Measurements from ENCODE around the gene EPB41L4A.

The EPB41L4A gene

DNA sequence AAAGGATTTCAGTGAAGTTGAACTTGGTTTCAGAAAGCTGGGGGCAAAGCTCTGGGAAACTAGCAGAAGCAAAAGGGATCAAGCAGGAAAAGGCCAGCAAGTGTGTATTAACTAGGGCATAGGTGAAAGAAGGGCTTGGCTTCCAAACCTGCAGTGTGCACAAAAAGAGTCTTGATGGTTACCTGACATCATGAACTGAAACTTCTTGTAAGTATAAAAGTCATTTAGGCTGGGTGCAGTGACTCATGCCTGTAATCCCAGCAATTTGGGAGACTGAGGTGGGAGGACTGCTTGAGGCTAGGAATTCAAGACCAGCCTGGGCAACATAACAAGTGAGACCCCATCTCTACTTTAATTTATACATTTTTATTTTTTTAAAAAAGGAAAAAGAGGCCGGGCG lies 216.4 kb downstream of the EPB41L4A start:
- DNase-seq, result no peak

DNA sequence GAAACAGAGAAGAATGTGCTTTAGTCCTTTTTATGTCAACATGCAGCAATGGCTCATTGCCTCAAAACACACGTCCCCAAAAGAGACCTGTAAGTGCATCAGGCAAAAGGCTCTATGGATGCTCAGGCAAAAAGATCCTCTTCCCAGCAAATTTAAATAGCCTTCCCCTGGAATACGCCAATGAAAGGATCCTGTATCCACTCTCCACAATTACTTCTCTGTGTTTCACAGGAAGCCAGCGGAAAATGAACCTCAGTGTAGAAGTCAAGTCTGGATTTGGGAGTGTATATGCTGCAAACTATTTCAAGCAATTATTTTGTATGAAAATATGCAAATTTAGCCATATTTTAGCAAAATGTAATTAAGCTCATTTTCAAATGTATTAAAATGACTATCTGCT lies 217.9 kb downstream of the EPB41L4A start:
- no peak for DNase-seq

DNA sequence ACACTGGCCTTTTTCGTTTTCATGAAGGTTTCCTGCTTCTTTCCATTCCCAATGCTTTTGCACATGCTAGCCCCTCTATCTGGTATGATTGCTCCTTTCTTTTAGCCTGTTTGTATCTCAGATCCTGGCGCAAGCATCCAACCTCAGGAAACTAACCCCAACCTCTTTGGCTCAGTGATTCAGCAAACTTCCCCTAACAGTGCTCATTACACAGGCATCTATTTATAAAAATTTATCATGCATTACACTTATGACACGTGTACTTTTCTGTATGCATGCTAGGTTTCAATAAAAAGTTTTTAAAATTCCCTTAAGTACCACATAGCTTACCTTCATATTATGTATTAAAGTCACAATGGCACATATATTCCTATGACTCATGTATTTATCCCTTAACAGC lies 218.9 kb downstream of the EPB41L4A start:
- DNase-seq, result peak; percentile 23 to 66

DNA sequence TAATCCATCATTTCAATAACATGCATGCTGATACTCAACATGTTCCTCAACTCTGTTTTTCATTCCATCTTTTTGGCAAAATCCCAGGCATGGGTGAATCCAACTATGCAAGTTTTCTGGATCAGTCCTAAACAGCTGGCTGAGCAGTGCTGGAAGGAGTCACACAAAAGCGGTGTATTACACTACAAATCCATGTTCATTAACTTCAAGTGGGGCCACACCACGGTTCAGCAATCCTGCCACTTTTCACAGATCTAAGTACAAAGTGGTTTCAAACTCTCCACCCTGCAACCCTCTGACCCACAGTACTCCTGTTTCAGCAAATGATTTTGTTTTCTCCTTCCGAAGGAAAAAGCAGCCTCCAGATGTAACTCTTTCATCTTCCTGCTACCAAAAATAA lies 222.5 kb downstream of the EPB41L4A start:
- DNase-seq, result no peak

DNA sequence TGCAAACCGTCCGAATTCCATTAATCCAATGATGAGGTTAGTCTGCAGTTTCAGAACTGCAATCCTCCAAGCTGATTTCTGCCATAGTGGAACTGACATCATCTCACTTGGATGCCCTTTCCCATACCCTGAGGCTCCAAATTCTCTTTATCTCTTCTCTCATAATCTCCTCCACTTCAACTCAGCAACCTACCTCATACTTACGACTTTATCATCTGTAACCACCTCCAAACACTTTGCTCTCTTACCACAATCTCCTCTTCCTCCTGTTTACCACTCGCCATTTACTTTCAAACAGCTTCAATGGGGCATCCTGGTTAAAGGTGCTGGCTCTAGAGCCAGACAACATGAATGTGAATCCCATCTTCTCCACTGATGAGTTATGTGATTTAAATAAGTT lies 223.2 kb downstream of the EPB41L4A start:
- no peak for DNase-seq

DNA sequence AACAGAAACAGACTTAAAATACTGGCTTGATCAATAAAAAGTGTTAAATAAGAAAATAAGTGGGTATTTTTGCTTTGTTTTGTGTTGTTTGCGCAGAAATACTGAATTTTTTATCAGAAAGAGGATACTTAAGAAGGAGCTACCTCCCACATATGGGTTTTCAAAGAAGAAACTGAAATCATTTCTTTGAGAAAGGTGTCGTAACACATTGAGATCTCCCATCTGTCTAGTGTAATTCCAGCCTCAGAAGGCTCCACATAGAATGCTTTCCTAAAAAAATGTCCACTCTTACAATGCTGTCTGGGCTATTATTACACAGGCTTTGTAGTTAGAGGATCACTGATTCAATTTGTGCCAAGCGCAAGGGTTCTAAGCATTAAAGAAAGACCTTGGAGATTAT lies 226.2 kb downstream of the EPB41L4A start:
- peak; percentile 24 to 52 for DNase-seq

DNA sequence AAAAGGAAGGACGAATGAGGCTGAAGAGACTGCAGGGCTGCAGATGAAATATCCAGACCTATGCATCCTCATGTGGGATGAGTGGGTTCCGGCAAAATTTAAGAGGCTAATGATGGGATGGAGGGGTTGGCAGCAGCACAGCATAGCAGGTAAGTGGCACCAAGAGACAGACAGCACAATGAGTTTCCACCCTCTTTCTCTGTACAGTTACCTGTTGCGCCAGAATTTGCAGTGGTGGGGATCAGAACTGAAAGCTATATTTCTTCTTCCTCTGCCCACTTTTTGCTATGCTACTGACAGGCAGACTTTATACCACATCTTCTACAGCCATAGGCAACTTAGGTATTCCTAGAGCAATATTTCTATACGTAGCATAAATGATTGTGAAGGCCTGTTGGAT lies 227.0 kb downstream of the EPB41L4A start:
- no peak for DNase-seq

DNA sequence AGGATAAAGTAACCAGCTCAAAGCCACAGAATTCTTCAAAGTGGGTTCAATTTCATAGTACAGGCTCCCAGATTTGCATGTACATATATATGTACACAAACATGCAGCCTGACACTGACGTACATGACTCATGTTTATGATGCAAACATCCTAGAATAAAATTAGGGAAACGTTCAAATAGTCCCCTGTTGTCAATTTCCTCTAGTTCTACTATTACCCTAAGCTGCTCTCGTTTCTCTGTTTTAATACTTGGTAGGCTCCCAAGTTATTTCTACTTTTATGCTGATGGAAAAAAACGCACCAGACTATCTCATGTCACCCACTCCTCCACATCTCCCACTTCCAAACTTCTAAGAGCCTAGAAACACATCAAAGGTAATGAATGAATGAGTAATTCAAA lies 229.7 kb downstream of the EPB41L4A start:
- DNase-seq, result peak; percentile 75 to 85

DNA sequence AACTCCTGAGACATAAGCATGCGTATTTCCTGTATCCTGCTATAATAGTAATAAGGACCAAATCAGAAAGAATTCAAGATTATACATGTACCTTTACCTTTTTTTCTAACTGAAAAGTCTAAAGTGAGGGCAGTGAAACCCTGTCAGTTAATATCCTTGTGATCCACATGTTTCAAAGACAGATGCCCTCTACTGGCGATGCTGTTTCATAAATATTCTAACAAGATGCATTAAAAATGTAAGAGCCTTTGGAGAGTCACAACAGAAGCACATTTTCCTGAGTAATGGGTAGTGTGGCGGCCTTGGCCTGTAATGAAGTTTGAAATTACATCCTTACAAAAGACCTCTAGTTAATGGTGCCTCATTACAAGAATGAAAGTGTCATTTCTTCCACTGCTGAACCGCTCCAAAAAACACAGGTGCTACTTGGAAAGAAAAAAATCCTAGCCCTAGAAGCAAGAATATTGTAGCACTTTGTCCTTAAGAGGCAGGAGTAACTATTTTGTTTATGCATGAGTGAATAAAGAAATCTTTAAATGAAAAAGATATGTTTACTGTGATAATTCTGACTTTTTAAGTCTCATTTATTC lies 232.6 kb downstream of the EPB41L4A start:
- peak; percentile 28 to 48 for DNase-seq

DNA sequence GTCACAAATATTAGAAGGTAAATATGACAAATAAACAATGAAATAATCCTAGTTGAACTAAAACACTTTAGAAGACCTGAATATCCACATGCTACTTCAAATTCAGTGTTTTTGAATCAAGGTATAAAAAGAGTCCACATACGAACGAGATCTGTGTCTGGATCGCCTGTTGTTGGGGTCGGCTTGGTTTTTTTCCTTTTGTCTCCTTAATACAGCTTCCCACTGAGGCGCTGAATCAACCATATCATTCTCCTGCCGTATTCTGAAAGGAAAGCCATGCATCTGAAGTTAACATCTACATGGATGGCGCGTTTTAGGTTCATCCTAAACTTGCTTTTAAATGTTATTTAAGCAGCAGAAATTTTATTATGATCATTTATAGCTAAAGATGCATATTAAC lies 235.2 kb downstream of the EPB41L4A start:
- no peak for DNase-seq

DNA sequence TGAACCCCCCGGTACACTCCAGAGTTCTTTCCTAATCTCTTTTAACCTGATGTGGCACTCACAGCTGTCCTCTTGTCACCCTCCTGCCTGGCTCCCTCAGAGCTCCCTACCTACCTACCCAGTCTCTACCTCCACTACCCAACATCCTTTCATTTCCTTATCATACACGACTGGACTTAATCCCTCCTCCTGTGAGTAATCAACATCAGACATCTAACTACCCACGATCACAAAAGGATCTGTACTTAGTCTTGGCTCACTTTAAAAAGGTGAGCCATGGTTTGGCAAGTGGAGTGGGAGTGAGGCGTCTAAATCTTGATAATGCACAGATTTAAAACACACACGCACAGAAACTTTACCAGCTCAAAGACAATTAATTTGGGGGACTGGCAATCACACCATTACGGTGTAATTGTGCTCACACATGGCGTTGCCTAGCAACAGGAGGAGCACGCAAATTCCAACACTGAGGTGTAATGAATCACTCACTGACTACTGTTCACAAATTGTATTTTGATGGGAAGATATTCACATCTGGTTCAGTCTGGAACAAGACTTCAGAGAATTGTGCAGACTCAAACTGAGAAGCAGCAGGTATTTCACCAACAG lies 235.9 kb downstream of the EPB41L4A start:
- DNase-seq, result no peak

DNA sequence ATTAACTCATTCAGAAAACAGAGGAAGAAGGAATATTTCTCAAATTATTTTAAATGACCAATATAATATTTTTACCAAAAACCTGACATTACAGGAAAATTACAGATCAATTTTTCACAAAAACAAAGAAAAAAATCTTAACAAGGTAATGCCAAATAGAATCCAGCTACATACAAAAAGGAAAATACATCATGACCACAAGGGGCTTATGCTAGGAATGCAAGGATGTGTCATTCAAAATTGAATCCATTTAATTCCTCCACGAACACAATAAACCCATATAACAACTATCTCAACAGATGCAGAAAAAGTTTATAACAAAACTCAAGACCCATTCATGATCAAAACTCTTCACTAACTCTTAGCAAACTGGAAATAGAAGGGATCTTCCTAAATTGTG lies 239.8 kb downstream of the EPB41L4A start:
- DNase-seq, result no peak

DNA sequence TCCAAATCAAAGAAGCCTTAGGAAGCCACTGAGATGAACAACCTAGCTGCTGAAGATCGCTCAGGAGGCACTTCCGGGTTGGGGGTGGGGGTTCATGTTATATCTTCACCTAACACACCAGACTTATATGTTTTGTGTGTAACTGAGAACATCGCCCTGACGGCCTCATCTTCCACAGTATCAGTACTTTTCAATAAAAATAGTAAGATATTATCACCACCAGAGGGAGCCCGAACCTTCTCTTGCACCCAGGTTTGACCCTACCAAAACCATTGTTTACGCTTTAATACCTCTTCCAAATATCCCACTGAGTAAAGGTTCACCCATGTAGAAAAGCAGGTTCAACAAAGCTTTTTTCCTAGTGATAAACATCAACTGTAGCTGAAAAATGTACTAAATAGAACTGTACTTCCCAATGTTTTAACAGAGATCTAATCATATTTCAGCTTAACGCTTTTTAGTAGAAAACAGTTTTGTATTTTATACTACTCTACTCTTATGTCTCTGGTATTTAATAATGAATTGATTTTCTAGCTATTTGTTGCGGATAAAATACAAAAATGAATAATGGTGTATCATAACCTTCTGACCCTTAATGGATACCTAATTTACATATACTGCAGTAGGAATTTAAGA lies 244.0 kb downstream of the EPB41L4A start:
- DNase-seq, result peak; percentile 32 to 78

DNA sequence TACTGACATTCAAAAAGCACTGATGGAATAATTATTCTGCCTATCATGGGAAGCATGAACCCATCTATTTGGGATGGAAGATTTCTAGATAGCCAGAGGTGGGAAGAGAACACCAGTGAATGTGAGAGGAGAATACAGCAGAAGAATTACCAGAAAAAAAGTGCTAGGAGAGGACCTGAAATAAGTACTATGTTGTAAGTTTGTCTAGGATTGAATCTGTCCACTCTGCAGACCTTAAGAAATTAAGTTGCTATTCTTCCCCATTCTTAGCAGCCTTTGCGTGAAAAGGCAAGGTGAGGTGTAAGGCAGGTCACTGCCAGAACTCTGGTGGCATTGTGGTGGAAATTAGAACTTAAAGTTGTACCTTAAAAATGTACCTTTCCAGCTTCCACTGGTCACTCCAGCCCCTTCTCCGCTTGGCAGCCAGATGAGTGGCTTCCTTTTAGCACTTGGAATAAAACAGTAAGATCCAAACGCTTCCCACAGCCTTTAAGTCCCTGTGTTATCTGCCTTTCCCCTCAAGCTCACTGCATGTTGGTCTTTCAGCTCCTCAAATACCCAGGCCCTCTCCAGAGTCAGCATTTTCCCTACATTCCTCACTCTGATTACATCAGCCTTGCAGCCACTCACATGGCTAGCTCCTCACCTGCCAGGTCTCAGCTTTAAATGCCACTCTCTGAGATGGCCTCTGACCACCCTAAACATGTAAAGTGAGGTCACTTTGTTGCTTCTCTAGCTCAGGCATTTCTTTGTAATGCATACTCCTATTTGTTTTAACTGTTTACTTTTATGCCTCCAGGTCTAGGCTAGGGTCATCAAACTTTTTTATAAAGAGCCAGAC lies 253.0 kb downstream of the EPB41L4A start:
- no peak for DNase-seq

DNA sequence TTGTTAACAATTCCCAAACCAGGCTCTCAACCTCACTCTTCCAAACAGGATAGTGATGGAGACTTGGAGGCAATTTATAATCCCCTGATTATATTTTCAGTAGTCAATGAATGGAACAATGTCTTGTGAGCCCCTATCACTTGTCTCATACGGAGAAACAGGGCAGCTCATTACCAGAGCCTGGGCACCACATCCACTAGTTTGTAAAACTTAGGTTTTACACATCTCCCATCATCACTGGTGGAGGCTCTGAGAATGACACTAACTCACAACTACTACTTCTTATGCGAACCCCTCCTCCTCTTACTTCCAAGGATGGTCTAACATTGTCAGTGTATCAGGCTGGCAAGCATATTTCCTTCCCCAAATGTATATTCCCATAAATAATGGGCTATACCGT lies 253.7 kb downstream of the EPB41L4A start:
- no peak for DNase-seq

DNA sequence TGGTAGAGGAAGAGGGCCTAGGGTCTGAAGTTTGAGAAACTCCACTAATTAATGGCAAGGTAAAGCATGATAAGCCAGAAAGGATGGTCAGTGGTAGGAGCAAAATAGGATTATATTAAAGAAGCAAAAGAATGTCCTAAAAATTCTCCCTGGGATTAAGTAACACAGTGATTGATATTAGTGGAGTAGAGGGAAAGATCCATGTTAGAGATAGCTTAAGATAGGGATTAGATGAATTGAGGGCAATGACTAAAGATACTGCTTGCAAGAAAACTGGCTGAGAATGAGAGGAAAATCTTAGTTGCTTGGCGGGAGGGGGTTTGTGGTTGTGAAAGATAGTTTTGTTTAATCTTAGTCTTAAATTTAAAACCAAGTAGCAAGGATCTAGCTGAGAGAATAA lies 255.6 kb downstream of the EPB41L4A start:
- DNase-seq, result no peak

DNA sequence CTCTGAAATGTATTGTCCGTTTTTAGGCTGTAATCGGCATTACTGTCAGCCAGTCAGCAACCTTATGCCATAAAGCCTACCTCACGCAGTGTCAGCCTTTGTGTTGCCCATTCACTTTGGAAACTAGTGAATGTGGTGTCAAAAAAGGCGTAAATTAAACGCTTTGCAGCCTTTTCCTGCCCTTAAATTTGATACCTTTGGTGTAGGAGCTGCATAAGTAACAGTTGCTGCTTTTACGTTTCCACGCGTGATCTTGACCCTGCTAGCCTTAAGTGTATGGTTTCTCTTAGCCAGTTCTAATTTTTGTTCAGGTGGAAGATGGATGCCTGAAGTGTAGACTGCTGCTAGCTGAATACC lies 257.7 kb downstream of the EPB41L4A start:
- DNase-seq, result no peak

DNA sequence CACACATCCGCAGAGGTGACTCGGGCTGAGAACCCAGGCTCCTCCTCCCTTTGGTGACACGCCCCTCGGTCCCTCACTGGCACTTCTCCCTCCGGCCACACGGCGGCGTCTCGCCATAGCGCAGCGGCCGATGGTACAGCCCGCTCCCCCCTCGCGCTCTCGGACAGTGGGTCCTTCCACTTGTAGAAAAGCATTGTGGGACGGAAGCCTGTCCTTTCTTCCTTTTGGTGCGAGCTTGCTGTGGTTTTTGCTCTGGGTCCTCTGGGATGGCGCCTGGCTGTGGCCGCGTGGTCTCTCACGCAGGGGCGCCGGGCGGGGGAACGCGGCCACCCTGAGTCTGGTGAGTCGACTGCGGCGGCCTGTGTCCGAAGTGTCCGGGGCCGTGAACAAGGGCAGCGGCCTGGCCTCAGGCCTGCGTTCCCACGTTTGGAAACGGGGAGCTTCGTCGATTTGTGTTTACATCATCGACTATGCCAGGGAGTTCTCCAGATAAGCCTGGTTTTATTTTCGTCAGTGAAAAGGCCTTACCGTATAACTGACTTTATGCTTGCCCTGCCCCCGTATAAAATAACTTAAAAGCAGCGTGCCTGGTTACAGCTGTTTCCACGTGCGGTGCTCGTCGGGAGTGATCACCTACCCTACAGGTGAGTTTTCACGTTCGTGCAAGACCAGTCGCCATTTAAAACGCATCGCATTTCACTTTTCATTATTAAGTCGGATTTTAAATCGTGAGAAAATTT lies 258.3 kb downstream of the EPB41L4A start:
- peak; percentile 81 to 98 for DNase-seq

DNA sequence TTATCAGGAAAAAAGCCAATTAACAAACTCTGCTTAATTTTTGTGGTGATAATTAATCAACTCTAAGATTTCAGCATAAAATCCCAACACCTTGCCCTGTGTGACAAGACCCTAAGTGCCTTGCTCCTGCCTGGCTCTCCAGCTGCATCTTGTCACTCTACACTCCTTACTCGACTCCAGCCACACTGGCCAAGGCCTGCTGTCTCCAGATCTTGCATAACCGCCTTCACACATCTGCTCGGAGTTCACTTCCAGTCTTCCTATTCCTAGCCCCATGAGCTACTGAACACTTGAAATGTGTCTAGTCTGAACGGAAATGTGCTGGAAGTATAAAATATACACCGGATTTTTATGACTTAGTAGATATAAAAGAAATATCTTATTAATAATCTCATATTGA lies 259.6 kb downstream of the EPB41L4A start:
- no peak for DNase-seq

DNA sequence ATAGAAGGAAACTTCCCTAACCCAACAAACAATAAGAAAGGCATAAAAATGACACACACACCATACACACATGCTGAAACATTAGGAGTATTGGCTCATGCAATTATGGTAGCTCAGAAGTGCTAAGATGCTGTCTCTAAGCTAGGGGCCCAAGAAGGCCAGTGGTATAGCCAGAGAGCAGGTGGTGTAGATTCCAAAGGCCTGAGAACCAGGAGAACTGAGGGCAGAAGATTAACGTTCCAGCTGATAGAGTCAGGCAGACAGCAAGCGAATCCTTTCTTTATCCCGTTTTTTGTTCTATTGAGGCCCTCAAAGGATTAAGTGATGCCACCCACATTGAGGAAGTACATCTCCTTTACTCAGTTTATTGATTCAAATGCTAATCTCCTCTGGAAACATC lies 262.9 kb downstream of the EPB41L4A start:
- no peak for DNase-seq

DNA sequence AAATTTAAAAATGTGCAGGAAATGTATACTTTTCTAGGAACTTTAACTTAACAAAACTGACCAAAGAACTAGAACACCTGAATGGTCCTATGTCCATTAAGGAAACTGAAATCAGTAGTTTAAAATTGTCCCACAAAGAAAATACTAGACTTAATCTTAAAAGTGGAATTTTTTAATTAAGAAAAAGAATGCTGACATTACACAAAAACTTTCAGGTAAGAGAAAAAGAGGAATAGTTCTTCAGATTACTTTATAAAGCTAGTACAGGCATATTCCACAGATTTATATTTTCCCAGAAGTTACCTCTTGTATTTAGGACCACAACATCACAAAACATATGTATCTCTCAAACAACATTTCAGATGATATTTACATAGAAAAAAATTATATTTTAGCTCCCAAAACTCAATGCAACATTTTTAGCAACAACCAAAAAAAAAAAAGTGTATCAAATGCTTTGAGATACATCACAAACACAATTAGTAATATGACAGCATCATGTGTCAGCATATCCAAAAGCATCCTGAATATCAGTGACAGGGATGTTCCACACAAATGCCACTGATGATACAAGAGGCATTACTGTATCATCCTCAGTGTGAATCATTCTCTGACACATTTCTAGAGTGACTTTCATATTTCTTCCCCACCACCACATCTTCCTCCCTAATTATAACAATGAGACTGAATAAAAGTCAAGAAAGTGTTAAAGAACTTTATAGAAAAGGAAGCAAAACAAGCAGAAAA lies 264.0 kb downstream of the EPB41L4A start:
- DNase-seq, result peak in 1 of 2 donors; percentile 22

DNA sequence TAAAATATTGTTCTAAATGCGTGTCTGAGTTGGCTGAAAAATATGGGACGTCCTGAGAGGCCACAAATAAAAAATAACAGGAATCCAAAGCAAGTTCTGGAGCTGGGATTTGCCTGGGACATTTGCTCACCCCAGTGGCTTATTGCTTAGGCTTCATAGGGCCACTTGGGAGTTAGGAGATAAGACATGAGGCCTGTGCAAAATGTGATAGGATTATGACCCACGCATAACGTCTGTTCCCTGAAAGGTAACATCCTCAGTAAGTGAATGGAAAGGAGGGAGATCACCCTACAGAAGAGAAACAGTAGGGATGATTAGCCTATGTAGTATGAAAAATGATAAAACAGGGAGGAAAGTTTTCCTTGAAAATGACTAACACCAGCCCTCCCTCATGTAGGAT lies 269.4 kb downstream of the EPB41L4A start:
- DNase-seq, result no peak
